ENCODE results near the gene MT4. TPM values are rescaled to one million over a fixed set of nuclear protein-coding genes. Genes with fewer than 3 reads are reported as not detected.

The MT4 gene
- total RNA-seq, 1 donor from 2014 or later, result not detected

DNA sequence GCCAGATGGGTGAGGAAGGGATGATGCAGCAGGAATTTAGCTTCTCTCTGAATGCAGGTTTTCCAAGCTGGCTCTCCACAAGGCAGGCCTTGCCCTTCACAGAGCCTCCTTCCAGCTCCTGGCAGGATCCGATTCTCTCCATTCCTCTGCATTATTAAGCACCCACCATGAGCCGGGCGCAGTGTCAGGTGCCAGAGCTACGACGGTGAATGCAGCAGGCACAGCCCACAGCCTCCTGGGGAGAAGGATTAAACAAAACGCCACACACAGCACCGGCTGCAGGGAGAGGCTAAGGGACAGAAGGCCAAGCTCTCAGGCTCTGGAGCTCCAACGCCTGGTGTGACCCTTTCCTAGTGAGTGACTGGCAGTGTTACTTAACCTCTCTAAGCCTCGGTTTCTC lies 36.5 kb downstream of the MT4 start:
- TF ChIP-seq CTCF (IDR thresholded peaks at IDR 0.05; ENCODE audit: insufficient read depth, low read length, poor library complexity, severe bottlenecking), result no peak
- H3K27me3 ChIP-seq (ENCODE audit: control insufficient read depth, insufficient read depth, low read length), result no peaks in the 10 kb centered on the region
- H3K36me3 ChIP-seq (ENCODE audit: control insufficient read depth, insufficient read depth, low read length), result no peaks in the 10 kb centered on the region
- H3K4me3 ChIP-seq (ENCODE audit: low read depth, low read length), result no peak overlapping the region
- no peak for DNase-seq (ENCODE audit: low read depth)

DNA sequence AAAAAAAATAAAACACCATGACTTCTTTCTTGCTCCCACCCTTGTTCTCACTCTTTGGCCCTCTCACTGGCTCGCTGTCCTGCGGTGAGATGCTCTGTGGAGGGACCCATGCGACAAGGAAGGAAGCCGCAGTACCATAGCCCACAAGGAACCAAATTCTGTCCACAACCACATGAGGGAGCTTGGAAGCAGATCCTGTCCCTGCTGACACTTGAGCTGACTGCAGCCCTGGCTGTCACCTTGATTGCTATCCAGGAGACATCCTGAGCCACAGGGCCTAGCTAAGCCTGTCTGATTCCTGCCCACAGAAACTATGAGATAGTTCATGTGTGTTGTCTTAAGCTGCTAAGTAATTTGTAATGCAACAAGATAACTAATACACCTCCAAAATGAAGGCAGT lies 38.7 kb downstream of the MT4 start:
- H3K4me3 ChIP-seq (ENCODE audit: low read depth, low read length), result no peak overlapping the region
- H3K36me3 ChIP-seq (ENCODE audit: control insufficient read depth, insufficient read depth, low read length), result no peaks in the 10 kb centered on the region
- peak; percentile 41 for TF ChIP-seq CTCF (IDR thresholded peaks at IDR 0.05; ENCODE audit: insufficient read depth, low read length, poor library complexity, severe bottlenecking)
- DNase-seq (ENCODE audit: low read depth), result no peak
- H3K27me3 ChIP-seq (ENCODE audit: control insufficient read depth, insufficient read depth, low read length), result no peaks in the 10 kb centered on the region

DNA sequence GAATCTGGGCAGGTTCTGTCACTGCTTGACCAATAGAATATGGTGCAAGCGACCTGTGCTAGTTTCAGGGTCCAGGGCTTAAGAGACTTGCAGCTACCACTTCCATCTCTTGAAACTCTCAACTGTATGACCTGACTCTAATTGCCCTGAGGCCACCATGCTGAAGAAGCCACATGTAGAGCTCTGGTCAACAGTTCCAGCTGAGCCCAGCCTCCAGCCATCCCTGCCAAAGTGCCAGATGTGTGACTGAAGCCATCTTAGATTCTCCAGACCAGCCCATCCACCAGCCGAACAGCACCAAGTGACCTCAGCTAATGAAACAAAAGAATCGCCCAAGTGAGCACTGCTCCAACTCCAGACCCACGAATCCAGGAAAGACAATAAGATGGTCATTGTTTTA lies 40.1 kb downstream of the MT4 start:
- no peaks in the 10 kb centered on the region for H3K27me3 ChIP-seq (ENCODE audit: control insufficient read depth, insufficient read depth, low read length)
- H3K36me3 ChIP-seq (ENCODE audit: control insufficient read depth, insufficient read depth, low read length), result no peaks in the 10 kb centered on the region
- TF ChIP-seq CTCF (IDR thresholded peaks at IDR 0.05; ENCODE audit: insufficient read depth, low read length, poor library complexity, severe bottlenecking), result no peak
- DNase-seq (ENCODE audit: low read depth), result no peak
- H3K4me3 ChIP-seq (ENCODE audit: low read depth, low read length), result no peak overlapping the region

DNA sequence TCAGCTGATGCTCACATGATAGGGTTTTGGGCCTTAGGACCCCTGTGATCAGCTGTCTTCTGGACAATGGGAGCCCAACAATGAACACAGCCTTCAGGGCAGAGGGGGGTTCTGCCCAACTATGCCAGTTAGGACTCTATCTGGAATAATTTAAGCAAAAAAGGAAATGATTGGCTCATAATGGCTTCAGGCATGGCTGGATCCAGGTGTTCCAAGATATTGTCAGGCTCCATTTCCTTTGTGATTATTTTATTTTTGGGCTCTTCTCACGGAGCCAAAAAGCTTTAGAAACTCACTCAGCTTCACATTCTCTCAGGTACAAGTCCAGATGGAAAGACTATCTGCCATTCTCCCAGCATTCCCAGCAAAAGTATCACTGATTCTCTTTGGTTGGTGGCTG lies 40.6 kb downstream of the MT4 start:
- no peak for TF ChIP-seq CTCF (IDR thresholded peaks at IDR 0.05; ENCODE audit: insufficient read depth, low read length, poor library complexity, severe bottlenecking)
- no peaks in the 10 kb centered on the region for H3K36me3 ChIP-seq (ENCODE audit: control insufficient read depth, insufficient read depth, low read length)
- DNase-seq (ENCODE audit: low read depth), result no peak
- no peak overlapping the region for H3K4me3 ChIP-seq (ENCODE audit: low read depth, low read length)
- H3K27me3 ChIP-seq (ENCODE audit: control insufficient read depth, insufficient read depth, low read length), result no peaks in the 10 kb centered on the region

GRCh38 chr16:56606071-56606475 lies 41.2 kb downstream of the MT4 start:
- H3K27me3 ChIP-seq (ENCODE audit: control insufficient read depth, insufficient read depth, low read length), result no peaks in the 10 kb centered on the region
- H3K4me3 ChIP-seq (ENCODE audit: low read depth, low read length), result no peak overlapping the region
- no peak for TF ChIP-seq CTCF (IDR thresholded peaks at IDR 0.05; ENCODE audit: insufficient read depth, low read length, poor library complexity, severe bottlenecking)
- DNase-seq (ENCODE audit: low read depth), result no peak
- H3K36me3 ChIP-seq (ENCODE audit: control insufficient read depth, insufficient read depth, low read length), result no peaks in the 10 kb centered on the region

DNA sequence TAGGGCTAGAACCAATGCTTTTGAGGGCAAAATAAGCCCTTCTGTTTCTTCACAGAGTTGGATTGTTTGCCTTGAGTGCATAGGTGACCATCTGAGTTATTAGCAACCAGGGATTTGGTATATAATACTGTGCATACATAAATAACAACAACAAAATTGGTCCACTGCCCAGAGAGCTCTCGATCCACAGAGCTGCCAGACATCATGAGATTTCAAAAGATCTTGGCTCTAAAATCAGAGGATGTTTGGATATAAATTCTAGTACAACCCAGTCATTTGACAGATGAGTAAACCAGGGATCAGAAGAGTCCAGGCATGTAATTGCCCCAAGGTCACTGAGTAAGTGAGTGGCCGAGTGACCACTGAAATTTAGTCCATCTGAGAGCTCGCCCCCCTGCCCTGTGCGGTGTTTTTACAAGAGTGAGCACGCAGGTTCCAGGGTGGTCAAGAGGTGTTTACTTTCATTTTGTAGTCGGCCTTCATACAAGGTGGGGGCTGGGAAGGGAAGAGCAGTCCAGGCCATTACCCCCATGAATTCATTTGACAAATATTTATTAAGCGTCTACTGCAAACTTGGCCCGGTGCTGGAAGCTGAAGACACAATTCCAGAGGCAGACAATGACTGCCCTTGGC lies 41.7 kb downstream of the MT4 start:
- no peak for TF ChIP-seq CTCF (IDR thresholded peaks at IDR 0.05; ENCODE audit: insufficient read depth, low read length, poor library complexity, severe bottlenecking)
- H3K36me3 ChIP-seq (ENCODE audit: control insufficient read depth, insufficient read depth, low read length), result no peaks in the 10 kb centered on the region
- no peaks in the 10 kb centered on the region for H3K27me3 ChIP-seq (ENCODE audit: control insufficient read depth, insufficient read depth, low read length)
- DNase-seq (ENCODE audit: low read depth), result no peak
- no peak overlapping the region for H3K4me3 ChIP-seq (ENCODE audit: low read depth, low read length)

All from kidney epithelial cell (primary cell).